ENCODE results near the gene MAPK1. TPM values are rescaled to one million over a fixed set of nuclear protein-coding genes. Genes with fewer than 3 reads are reported as not detected.

MAPK1 gene
- total and polyA plus RNA-seq, 4 donors, result 16.3 to 154 (median 54.3) TPM

- no peak overlapping the region for H3K27ac ChIP-seq (ENCODE audit: low read depth in 1 of 2, low read length in 1 of 2)
- H3K4me1 ChIP-seq (ENCODE audit: control insufficient read depth in 5 of 5, insufficient read depth in 5 of 5, low read length in 5 of 5), result peaks cover 0 to 54% (median 17%) of the 10 kb centered on the region in 5 donors
- no peaks in the 10 kb centered on the region for H3K36me3 ChIP-seq (ENCODE audit: control insufficient read depth in 4 of 4, insufficient read depth in 4 of 4, low read length in 4 of 4)
- 79 to 87% methylated on average over 4 of the region's 4 CpGs for WGBS, 2 donors
- H3K9ac ChIP-seq (ENCODE audit: insufficient read depth in 1 of 2, low read length in 2 of 2), result no peak overlapping the region
- no peak overlapping the region for H3K4me3 ChIP-seq
- TF ChIP-seq CTCF (IDR thresholded peaks at IDR 0.05; ENCODE audit: control extremely low read depth, extremely low read depth), result no peak
- H3K9me3 ChIP-seq (ENCODE audit: control insufficient read depth in 4 of 4, insufficient read depth in 3 of 4, low read length in 3 of 4), result no peaks in the 10 kb centered on the region
- DNase-seq (no peak), ATAC-seq (ENCODE audit: insufficient read depth, low FRiP score) (no peak)
- H3K27me3 ChIP-seq (ENCODE audit: control insufficient read depth in 3 of 3, insufficient read depth in 3 of 3, low read length in 2 of 3), result no peaks in the 10 kb centered on the region
These were observed 6.9 kb downstream of the MAPK1 start for GRCh38 chr22:21860491-21861039.

GRCh38 chr22:21858025-21858764 lies 9.2 kb downstream of the MAPK1 start:
- ATAC-seq (ENCODE audit: insufficient read depth, low FRiP score), result no peak

GRCh38 chr22:21857481-21857914 lies 9.9 kb downstream of the MAPK1 start:
- no peak for TF ChIP-seq CTCF (IDR thresholded peaks at IDR 0.05; ENCODE audit: control extremely low read depth, extremely low read depth)
- Histone ChIP-seq H3K4me3 (no peak overlapping the region), H3K9me3 (ENCODE audit: control insufficient read depth in 4 of 4, insufficient read depth in 3 of 4, low read length in 3 of 4) (no peaks in the 10 kb centered on the region), H3K9ac (ENCODE audit: insufficient read depth in 1 of 2, low read length in 2 of 2) (peak overlapping the region in 1 of 2 donors; percentile 4), H3K27ac (ENCODE audit: low read depth in 1 of 2, low read length in 1 of 2) (no peak overlapping the region), H3K36me3 (ENCODE audit: control insufficient read depth in 4 of 4, insufficient read depth in 4 of 4, low read length in 4 of 4) (peaks cover 0 to 1% (median 0%) of the 10 kb centered on the region in 4 donors), H3K27me3 (ENCODE audit: control insufficient read depth in 3 of 3, insufficient read depth in 3 of 3, low read length in 2 of 3) (no peaks in the 10 kb centered on the region), H3K4me1 (ENCODE audit: control insufficient read depth in 5 of 5, insufficient read depth in 5 of 5, low read length in 5 of 5) (peaks cover 0 to 40% (median 10%) of the 10 kb centered on the region in 5 donors)
- ATAC-seq (ENCODE audit: insufficient read depth, low FRiP score) (no peak), DNase-seq (no peak)
- WGBS, 2 donors, result 26 to 34% methylated on average over 4 of the region's 4 CpGs

More at GRCh38 chr22:21858025-21858764, 9.2 kb downstream of the MAPK1 start:
- TF ChIP-seq CTCF (IDR thresholded peaks at IDR 0.05; ENCODE audit: control extremely low read depth, extremely low read depth), result no peak
- H3K4me3 ChIP-seq, result no peak overlapping the region
- no peaks in the 10 kb centered on the region for H3K27me3 ChIP-seq (ENCODE audit: control insufficient read depth in 3 of 3, insufficient read depth in 3 of 3, low read length in 2 of 3)
- no peak overlapping the region for H3K9ac ChIP-seq (ENCODE audit: insufficient read depth in 1 of 2, low read length in 2 of 2)
- H3K9me3 ChIP-seq (ENCODE audit: control insufficient read depth in 4 of 4, insufficient read depth in 3 of 4, low read length in 3 of 4), result no peaks in the 10 kb centered on the region
- no peak for DNase-seq
- no peaks in the 10 kb centered on the region for H3K36me3 ChIP-seq (ENCODE audit: control insufficient read depth in 4 of 4, insufficient read depth in 4 of 4, low read length in 4 of 4)
- peak overlapping the region; percentile 15 to 16 for H3K27ac ChIP-seq (ENCODE audit: low read depth in 1 of 2, low read length in 1 of 2)
- 46 to 49% methylated on average over 4 of the region's 4 CpGs for WGBS, 2 donors
- H3K4me1 ChIP-seq (ENCODE audit: control insufficient read depth in 5 of 5, insufficient read depth in 5 of 5, low read length in 5 of 5), result peaks cover 0 to 44% (median 10%) of the 10 kb centered on the region in 5 donors

All from lung (tissue), 12 donors.